ENCODE measurements around the gene ADAMTS1.

The ADAMTS1 gene

GRCh38 chr21:26809745-26810144, 35.5 kb downstream of the ADAMTS1 start:
- H3K4me1 ChIP-seq (ENCODE audit: control insufficient read depth in 1 of 2, insufficient read depth in 1 of 2, low read depth in 1 of 2, low read length in 1 of 2) = peaks cover 0 to 7% of the 10 kb centered on the region in 2 experiments

DNA sequence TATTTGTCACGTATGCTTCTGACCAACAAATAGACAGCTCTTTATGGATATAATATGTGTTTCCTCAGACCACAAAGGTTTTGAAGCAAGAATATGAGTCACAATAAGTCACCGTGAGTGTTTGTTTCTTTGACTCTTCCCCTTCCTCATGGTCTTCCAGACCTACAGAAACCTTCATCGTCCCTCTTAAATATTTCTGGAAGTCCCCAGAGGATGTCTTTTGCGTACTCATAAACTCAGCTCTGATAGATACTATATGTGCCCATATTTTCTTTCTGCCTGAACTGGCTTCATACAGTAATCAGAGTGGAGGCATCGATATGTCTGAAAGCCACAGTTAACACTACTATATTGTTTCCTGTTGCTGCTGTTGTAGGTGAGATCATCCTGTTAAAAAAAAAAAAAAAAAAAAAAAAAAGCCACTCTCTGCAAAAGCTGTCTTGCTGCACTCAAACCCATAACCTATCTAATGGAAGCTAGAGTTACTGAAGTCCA, 38.4 kb downstream of the ADAMTS1 start:
- H3K9me3 ChIP-seq = no peaks in the 10 kb centered on the region
- TF ChIP-seq CTCF (IDR thresholded peaks at IDR 0.05) = no peak
- no peak overlapping the region for H3K4me3 ChIP-seq (ENCODE audit: low read depth in 1 of 2, low read length in 1 of 2)
- no peaks in the 10 kb centered on the region for H3K27me3 ChIP-seq
- H3K27ac ChIP-seq = no peak overlapping the region
- peaks cover 0 to 7% of the 10 kb centered on the region in 2 experiments for H3K4me1 ChIP-seq (ENCODE audit: control insufficient read depth in 1 of 2, insufficient read depth in 1 of 2, low read depth in 1 of 2, low read length in 1 of 2)
- H3K36me3 ChIP-seq = no peaks in the 10 kb centered on the region

More at GRCh38 chr21:26809745-26810144, 35.5 kb downstream of the ADAMTS1 start:
- no peak overlapping the region for H3K4me3 ChIP-seq (ENCODE audit: low read depth in 1 of 2, low read length in 1 of 2)
- TF ChIP-seq CTCF (IDR thresholded peaks at IDR 0.05) = no peak
- H3K36me3 ChIP-seq = no peaks in the 10 kb centered on the region
- no peaks in the 10 kb centered on the region for H3K9me3 ChIP-seq
- H3K27ac ChIP-seq = no peak overlapping the region
- H3K27me3 ChIP-seq = no peaks in the 10 kb centered on the region

DNA sequence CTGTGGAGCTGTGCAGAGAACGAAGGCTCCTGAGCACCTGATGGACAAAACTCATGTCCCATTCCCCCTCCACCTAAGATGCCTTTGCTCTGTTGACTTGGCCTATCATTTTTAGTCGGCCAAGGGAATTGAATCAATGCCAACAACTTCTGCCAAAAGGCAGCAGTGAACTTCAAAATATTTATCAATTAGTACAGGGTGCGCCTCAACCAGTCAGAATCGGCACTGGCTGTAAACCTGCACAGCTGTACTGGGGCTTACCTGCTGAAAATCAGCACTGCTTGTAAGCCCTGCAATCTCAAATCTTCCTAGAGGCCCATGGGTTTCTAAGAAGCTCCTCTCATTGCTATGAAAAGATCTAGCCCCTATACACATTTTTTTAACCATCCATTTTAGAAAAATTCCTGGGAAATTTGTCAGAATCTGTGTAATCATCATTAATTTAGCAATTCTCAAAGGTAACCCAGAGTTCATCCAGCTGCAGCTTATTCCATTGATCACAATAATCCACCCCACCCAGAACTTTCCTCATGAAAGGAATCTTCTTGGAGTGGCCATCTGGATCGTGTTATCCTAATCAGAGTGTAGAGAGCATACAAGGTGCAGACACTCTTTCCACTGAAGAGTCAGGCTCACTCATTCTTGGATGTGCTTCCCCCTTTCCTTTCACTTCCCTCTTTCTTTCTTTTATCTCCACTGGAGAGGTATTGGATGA, 40.2 kb downstream of the ADAMTS1 start:
- no peaks in the 10 kb centered on the region for H3K36me3 ChIP-seq
- peaks cover 0 to 6% of the 10 kb centered on the region in 2 experiments for H3K4me1 ChIP-seq (ENCODE audit: control insufficient read depth in 1 of 2, insufficient read depth in 1 of 2, low read depth in 1 of 2, low read length in 1 of 2)
- no peak overlapping the region for H3K27ac ChIP-seq
- H3K27me3 ChIP-seq = no peaks in the 10 kb centered on the region
- no peak for TF ChIP-seq CTCF (IDR thresholded peaks at IDR 0.05)
- no peaks in the 10 kb centered on the region for H3K9me3 ChIP-seq
- H3K4me3 ChIP-seq (ENCODE audit: low read depth in 1 of 2, low read length in 1 of 2) = no peak overlapping the region

DNA sequence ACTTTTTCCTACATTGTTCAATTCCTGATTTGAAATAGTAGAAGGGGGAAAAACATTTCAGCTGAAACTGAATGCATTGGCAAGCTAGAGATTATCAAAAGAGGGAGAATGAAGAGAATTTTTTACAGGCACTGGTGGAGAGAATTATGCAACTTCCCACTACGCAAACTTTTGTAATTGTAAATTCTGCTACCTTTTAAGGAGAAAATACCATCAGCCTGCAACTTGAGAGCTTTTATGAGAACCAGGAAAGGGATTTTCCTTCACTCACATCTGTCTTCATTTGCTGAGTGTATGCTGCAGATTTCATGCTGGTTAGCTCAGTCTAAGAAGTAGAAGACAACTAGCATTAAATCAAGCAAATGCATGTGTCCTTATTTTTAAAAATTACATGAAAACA, 43.7 kb downstream of the ADAMTS1 start:
- no peaks in the 10 kb centered on the region for H3K9me3 ChIP-seq
- no peak for TF ChIP-seq CTCF (IDR thresholded peaks at IDR 0.05)
- H3K36me3 ChIP-seq = no peaks in the 10 kb centered on the region
- H3K27me3 ChIP-seq = no peaks in the 10 kb centered on the region
- H3K27ac ChIP-seq = no peak overlapping the region
- no peak overlapping the region for H3K4me3 ChIP-seq (ENCODE audit: low read depth in 1 of 2, low read length in 1 of 2)
- H3K4me1 ChIP-seq (ENCODE audit: control insufficient read depth in 1 of 2, insufficient read depth in 1 of 2, low read depth in 1 of 2, low read length in 1 of 2) = peaks cover 0 to 6% of the 10 kb centered on the region in 2 experiments

GRCh38 chr21:26800970-26801431, 44.2 kb downstream of the ADAMTS1 start:
- TF ChIP-seq CTCF (IDR thresholded peaks at IDR 0.05) = no peak
- Histone ChIP-seq H3K9me3 (no peaks in the 10 kb centered on the region), H3K27ac (no peak overlapping the region), H3K36me3 (no peaks in the 10 kb centered on the region), H3K4me1 (ENCODE audit: control insufficient read depth in 1 of 2, insufficient read depth in 1 of 2, low read depth in 1 of 2, low read length in 1 of 2) (peaks cover 0 to 6% of the 10 kb centered on the region in 2 experiments), H3K4me3 (ENCODE audit: low read depth in 1 of 2, low read length in 1 of 2) (no peak overlapping the region), H3K27me3 (no peaks in the 10 kb centered on the region)
